Hepatocyte (in vitro differentiated cells): Measurements from ENCODE around the gene TMEM178A. TPM values are rescaled to one million over a fixed set of nuclear protein-coding genes. Genes with fewer than 3 reads are reported as not detected.

ENCODE experiments used
- DNase-seq: peaks from one replicate; pipeline ENCODE4 v3.0.0-alpha.2; 2016; ENCODE audit warnings: low spot score
- H2AFZ ChIP-seq: fragments of 200-600 bp; sonication (generic); 2 replicates; pipeline ENCODE4 v1.6.0; 2016; ENCODE audit warnings: antibody characterized with exemption, mild to moderate bottlenecking
- H3K27ac ChIP-seq: fragments of 200-600 bp; sonication (generic); 2 replicates; pipeline ENCODE4 v1.5.1; 2016; ENCODE audit warnings: mild to moderate bottlenecking
- H3K27me3 ChIP-seq: fragments of 200-600 bp; sonication (generic); 2 replicates; pipeline ENCODE4 v1.6.1; 2016
- H3K36me3 ChIP-seq: fragments of 200-600 bp; sonication (generic); replicated peaks from 2 replicates; pipeline ENCODE4 v1.5.1; 2016; ENCODE audit warnings: low read depth; ENCODE audit not compliant: insufficient read depth
- H3K4me1 ChIP-seq: fragments of 200-600 bp; sonication (generic); 2 replicates; pipeline ENCODE4 v1.5.1; 2016; ENCODE audit warnings: mild to moderate bottlenecking, moderate library complexity; ENCODE audit not compliant: insufficient read depth
- H3K4me2 ChIP-seq: fragments of 200-600 bp; sonication (generic); 2 replicates; pipeline ENCODE4 v1.6.0; 2016
- H3K4me3 ChIP-seq: fragments of 200-600 bp; sonication (generic); 2 replicates; pipeline ENCODE4 v1.5.1; 2016; ENCODE audit warnings: mild to moderate bottlenecking
- H3K79me2 ChIP-seq: fragments of 200-600 bp; sonication (generic); 2 replicates; pipeline ENCODE4 v1.6.0; 2017; ENCODE audit warnings: mild to moderate bottlenecking
- H3K9me2 ChIP-seq: fragments of 200-600 bp; sonication (generic); replicated peaks from 2 replicates; pipeline ENCODE4 v1.6.0; 2017; ENCODE audit warnings: mild to moderate bottlenecking; ENCODE audit not compliant: insufficient read depth
- H3K9me3 ChIP-seq: fragments of 200-600 bp; sonication (generic); 2 replicates; pipeline ENCODE4 v1.5.1; 2016; ENCODE audit warnings: low read depth, mild to moderate bottlenecking
- H4K20me1 ChIP-seq: fragments of 200-600 bp; sonication (generic); 2 replicates; pipeline ENCODE4 v1.6.0; 2016; ENCODE audit warnings: mild to moderate bottlenecking; ENCODE audit not compliant: insufficient read depth, poor library complexity, severe bottlenecking
- EZH2 ChIP-seq: fragments of 200-600 bp; sonication (generic); IDR thresholded peaks from 2 replicates; pipeline ENCODE4 v1.6.1; 2016; ENCODE audit warnings: antibody characterized with exemption, mild to moderate bottlenecking, borderline replicate concordance
- EZH2phosphoT487 ChIP-seq: fragments of 200-600 bp; sonication (generic); IDR thresholded peaks from one replicate; pipeline ENCODE4 v1.6.1; 2018; ENCODE audit warnings: antibody characterized with exemption, mild to moderate bottlenecking, low read depth, moderate library complexity; ENCODE audit not compliant: unreplicated experiment, severe bottlenecking
- WGBS: methylation state at CpG from one replicate; pipeline ENCODE4 v1.1.6; 2016; ENCODE audit warnings: low lambda C conversion rate; ENCODE audit errors: missing lambda C conversion rate; 5-methylcytosine and 5-hydroxymethylcytosine counted together
- polyA plus RNA-seq: library from polyadenylated mRNA; unstranded; fragments of >200 nt; fragmentation: Nextera tagmentation; extraction: Ambion mirVana; gene quantifications from 2 replicates; pipeline ENCODE4 v1.2.1, GENCODE V29; 2016
- total RNA-seq: library from RNA; depleted of rRNA; stranded (reverse); fragments of >200 nt; gene quantifications from 2 replicates; pipeline ENCODE4 v1.2.3, GENCODE V29; 2014
- TF ChIP-seq, protein P1 (sequence below): fragments of 200-600 bp; sonication (generic); IDR thresholded peaks from 2 replicates; pipeline ENCODE4 v1.5.1; 2016; ENCODE audit warnings: antibody characterized with exemption, mild to moderate bottlenecking; ENCODE audit not compliant: poor library complexity

Gene TMEM178A
- total and polyA plus RNA-seq, 2 experiments from 2014 or later: 3.9 to 6.6 TPM

GRCh38 chr2:39642051-39642718 is 23.5 kb upstream of the TMEM178A start:
- no peak overlapping the region for H2AFZ ChIP-seq
- H3K4me2 ChIP-seq: no peak overlapping the region

GRCh38 chr2:39645826-39646225 is 19.9 kb upstream of the TMEM178A start:
- H3K4me2 ChIP-seq: no peak overlapping the region
- H2AFZ ChIP-seq: no peak overlapping the region
- H3K4me3 ChIP-seq: no peak overlapping the region
- no peak for TF ChIP-seq EZH2
- TF ChIP-seq, protein P1, sequence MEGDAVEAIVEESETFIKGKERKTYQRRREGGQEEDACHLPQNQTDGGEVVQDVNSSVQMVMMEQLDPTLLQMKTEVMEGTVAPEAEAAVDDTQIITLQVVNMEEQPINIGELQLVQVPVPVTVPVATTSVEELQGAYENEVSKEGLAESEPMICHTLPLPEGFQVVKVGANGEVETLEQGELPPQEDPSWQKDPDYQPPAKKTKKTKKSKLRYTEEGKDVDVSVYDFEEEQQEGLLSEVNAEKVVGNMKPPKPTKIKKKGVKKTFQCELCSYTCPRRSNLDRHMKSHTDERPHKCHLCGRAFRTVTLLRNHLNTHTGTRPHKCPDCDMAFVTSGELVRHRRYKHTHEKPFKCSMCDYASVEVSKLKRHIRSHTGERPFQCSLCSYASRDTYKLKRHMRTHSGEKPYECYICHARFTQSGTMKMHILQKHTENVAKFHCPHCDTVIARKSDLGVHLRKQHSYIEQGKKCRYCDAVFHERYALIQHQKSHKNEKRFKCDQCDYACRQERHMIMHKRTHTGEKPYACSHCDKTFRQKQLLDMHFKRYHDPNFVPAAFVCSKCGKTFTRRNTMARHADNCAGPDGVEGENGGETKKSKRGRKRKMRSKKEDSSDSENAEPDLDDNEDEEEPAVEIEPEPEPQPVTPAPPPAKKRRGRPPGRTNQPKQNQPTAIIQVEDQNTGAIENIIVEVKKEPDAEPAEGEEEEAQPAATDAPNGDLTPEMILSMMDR: no peak
- no peak for TF ChIP-seq EZH2phosphoT487
- no peaks in the 10 kb centered on the region for H3K9me3 ChIP-seq
- no peaks in the 10 kb centered on the region for H4K20me1 ChIP-seq
- H3K36me3 ChIP-seq: no peaks in the 10 kb centered on the region
- no peaks in the 10 kb centered on the region for H3K27me3 ChIP-seq
- no peak for DNase-seq
- H3K79me2 ChIP-seq: no peaks in the 10 kb centered on the region
- H3K9me2 ChIP-seq: no peaks in the 10 kb centered on the region
- H3K4me1 ChIP-seq: no peaks in the 10 kb centered on the region
- 81% methylated on average over 2 of the region's 2 CpGs for WGBS
- H3K27ac ChIP-seq: no peak overlapping the region

More at GRCh38 chr2:39642051-39642718, 23.5 kb upstream of the TMEM178A start:
- no peaks in the 10 kb centered on the region for H3K36me3 ChIP-seq
- no peaks in the 10 kb centered on the region for H3K4me1 ChIP-seq
- H3K9me3 ChIP-seq: no peaks in the 10 kb centered on the region
- no peaks in the 10 kb centered on the region for H4K20me1 ChIP-seq
- TF ChIP-seq EZH2phosphoT487 (no peak), EZH2 (no peak)
- TF ChIP-seq, protein P1: no peak
- DNase-seq: no peak
- 60% methylated on average over 6 of the region's 6 CpGs for WGBS
- H3K27ac ChIP-seq: no peak overlapping the region
- no peak overlapping the region for H3K4me3 ChIP-seq
- H3K27me3 ChIP-seq: no peaks in the 10 kb centered on the region
- H3K79me2 ChIP-seq: no peaks in the 10 kb centered on the region
- no peaks in the 10 kb centered on the region for H3K9me2 ChIP-seq

GRCh38 chr2:39646267-39646666 is 19.4 kb upstream of the TMEM178A start:
- no peaks in the 10 kb centered on the region for H3K9me3 ChIP-seq
- no peaks in the 10 kb centered on the region for H3K4me1 ChIP-seq
- H3K79me2 ChIP-seq: no peaks in the 10 kb centered on the region
- H3K36me3 ChIP-seq: no peaks in the 10 kb centered on the region
- H2AFZ ChIP-seq: no peak overlapping the region
- no peaks in the 10 kb centered on the region for H3K9me2 ChIP-seq
- TF ChIP-seq EZH2phosphoT487: no peak
- TF ChIP-seq, protein P1: no peak
- TF ChIP-seq EZH2: no peak
- H3K27ac ChIP-seq: no peak overlapping the region
- H3K27me3 ChIP-seq: no peaks in the 10 kb centered on the region
- 100% methylated on average over 1 of the region's 1 CpG for WGBS
- H4K20me1 ChIP-seq: no peaks in the 10 kb centered on the region
- H3K4me3 ChIP-seq: no peak overlapping the region
- no peak overlapping the region for H3K4me2 ChIP-seq
- DNase-seq: no peak
